Measurements from ENCODE around the gene TARS3. TPM values are rescaled to one million over a fixed set of nuclear protein-coding genes. Genes with fewer than 3 reads are reported as not detected.
"Not testable (repeated sequence)": the region's sequence is repeated elsewhere in the genome, so short reads cannot be mapped to it uniquely, and the experiment has no call there.

TARS3 gene
- total and polyA plus RNA-seq, 2 donors (not counting 3 experiments of a cell fraction or from before 2014, with no cell fraction given): 0.91 to 8.2 TPM

DNA sequence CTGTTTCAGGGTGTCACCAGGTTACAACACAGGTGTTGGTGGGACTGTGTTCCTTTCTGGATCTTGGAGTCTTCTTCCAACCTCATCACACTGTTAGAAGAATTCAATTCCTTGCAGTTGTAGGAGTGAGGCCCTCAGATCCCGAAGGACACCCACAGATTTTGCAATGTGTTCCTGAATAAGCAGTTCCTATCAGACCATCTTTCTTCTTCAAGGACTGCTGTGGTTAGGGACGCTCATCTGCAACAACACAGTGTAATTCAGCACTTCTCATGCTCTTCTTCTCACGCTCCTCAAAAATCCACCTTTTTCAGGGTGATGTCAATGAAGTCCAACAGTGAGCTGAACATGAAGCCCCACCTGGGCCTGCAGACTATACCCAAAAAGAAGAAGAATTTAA, 90.9 kb downstream of the TARS3 start:
- TF ChIP-seq, protein P1, sequence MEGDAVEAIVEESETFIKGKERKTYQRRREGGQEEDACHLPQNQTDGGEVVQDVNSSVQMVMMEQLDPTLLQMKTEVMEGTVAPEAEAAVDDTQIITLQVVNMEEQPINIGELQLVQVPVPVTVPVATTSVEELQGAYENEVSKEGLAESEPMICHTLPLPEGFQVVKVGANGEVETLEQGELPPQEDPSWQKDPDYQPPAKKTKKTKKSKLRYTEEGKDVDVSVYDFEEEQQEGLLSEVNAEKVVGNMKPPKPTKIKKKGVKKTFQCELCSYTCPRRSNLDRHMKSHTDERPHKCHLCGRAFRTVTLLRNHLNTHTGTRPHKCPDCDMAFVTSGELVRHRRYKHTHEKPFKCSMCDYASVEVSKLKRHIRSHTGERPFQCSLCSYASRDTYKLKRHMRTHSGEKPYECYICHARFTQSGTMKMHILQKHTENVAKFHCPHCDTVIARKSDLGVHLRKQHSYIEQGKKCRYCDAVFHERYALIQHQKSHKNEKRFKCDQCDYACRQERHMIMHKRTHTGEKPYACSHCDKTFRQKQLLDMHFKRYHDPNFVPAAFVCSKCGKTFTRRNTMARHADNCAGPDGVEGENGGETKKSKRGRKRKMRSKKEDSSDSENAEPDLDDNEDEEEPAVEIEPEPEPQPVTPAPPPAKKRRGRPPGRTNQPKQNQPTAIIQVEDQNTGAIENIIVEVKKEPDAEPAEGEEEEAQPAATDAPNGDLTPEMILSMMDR (IDR thresholded peaks at IDR 0.05; ENCODE audit: extremely low read depth in 1 of 2, insufficient read depth in 1 of 2, low read depth in 1 of 2, low read length in 2 of 2): no peak
- TF ChIP-seq MAX (IDR thresholded peaks at IDR 0.05; ENCODE audit: insufficient read depth, insufficient read length) (no peak), GATA2 (IDR thresholded peaks at IDR 0.05; ENCODE audit: insufficient read depth, insufficient read length, low read depth, low read length) (no peak), FOS (IDR thresholded peaks at IDR 0.05; ENCODE audit: borderline replicate concordance, insufficient read depth, low read length) (no peak), EZH2 (IDR thresholded peaks at IDR 0.05; ENCODE audit: borderline replicate concordance, low read depth, low read length, severe bottlenecking) (no peak), MYC (IDR thresholded peaks at IDR 0.05; ENCODE audit: low read depth, low read length) (no peak), POLR2A (IDR thresholded peaks at IDR 0.05; ENCODE audit: low read depth, low read length) (no peak), POLR2AphosphoS5 (IDR thresholded peaks at IDR 0.05; ENCODE audit: insufficient read depth, low read depth, low read length) (no peak), JUN (IDR thresholded peaks at IDR 0.05; ENCODE audit: borderline replicate concordance, insufficient read depth, insufficient read length, low read depth) (no peak)
- H3K4me2 ChIP-seq (ENCODE audit: insufficient read depth, low read length): no peak overlapping the region
- H4K20me1 ChIP-seq (replicated peaks; ENCODE audit: control insufficient read depth, extremely low read depth, insufficient read depth, low read length): no peaks in the 10 kb centered on the region
- ChIA-PET CTCF (no interaction called here), POLR2A (no interaction called here)
- H3K79me2 ChIP-seq (ENCODE audit: control insufficient read depth, insufficient read depth, low read length): no peaks in the 10 kb centered on the region
- H3K9me1 ChIP-seq (replicated peaks; ENCODE audit: control insufficient read depth, extremely low read depth, insufficient read depth, low read length): no peaks in the 10 kb centered on the region
- H3K4me1 ChIP-seq (ENCODE audit: control insufficient read depth, extremely low read depth, insufficient read depth, low read length): no peaks in the 10 kb centered on the region
- H3K36me3 ChIP-seq (ENCODE audit: control insufficient read depth in 2 of 2, extremely low read depth in 1 of 2, insufficient read depth in 2 of 2, low read length in 2 of 2): no peaks in the 10 kb centered on the region
- FAIRE-seq (no peak), DNase-seq (ENCODE audit: low read depth, low spot score) (no peak)
- dilution Hi-C loops (cut with MboI; ENCODE audit: extremely low pct_ligation_motif_present, low sequenced_read_pairs): no loop called here
- no peaks in the 10 kb centered on the region for H3K9me3 ChIP-seq (replicated peaks; ENCODE audit: control insufficient read depth, insufficient read depth, low read length)
- no peaks in the 10 kb centered on the region for H3K27me3 ChIP-seq (ENCODE audit: control insufficient read depth in 2 of 2, insufficient read depth in 2 of 2, low read length in 2 of 2)
- H2AFZ ChIP-seq (ENCODE audit: low read depth, low read length): no peak overlapping the region
- H3K9ac ChIP-seq (replicated peaks; ENCODE audit: extremely low read depth, insufficient read depth, low read length): no peak overlapping the region
- no TSS peak for BruUV-seq (replicated peaks)
- no peak overlapping the region for H3K27ac ChIP-seq (ENCODE audit: insufficient read depth, low read depth, low read length)
- intact Hi-C loops (cut with micrococcal nuclease): no loop called here
- H3K4me3 ChIP-seq (replicated peaks in 1 of 3; ENCODE audit: insufficient read depth in 1 of 3, low read depth in 1 of 3, low read length in 3 of 3): no peak overlapping the region

DNA sequence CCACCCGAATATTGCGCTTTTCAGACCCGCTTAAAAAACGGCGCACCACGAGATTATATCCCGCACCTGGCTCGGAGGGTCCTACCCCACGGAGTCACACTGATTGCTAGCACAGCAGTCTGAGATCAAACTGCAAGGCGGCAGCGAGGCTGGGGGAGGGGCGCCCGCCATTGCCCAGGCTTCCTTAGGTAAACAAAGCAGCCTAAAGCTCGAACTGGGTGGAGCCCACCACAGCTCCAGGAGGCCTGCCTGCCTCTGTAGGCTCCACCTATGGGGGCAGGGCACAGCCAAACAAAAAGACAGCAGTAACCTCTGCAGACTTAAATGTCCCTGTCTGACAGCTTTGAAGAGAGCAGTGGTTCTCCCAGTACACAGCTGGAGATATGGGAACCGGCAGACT, 97.5 kb downstream of the TARS3 start:
- intact Hi-C loops (cut with micrococcal nuclease); BruUV-seq (replicated peaks); H3K9me1 ChIP-seq (replicated peaks; ENCODE audit: control insufficient read depth, extremely low read depth, insufficient read depth, low read length); H4K20me1 ChIP-seq (replicated peaks; ENCODE audit: control insufficient read depth, extremely low read depth, insufficient read depth, low read length); H3K9ac ChIP-seq (replicated peaks; ENCODE audit: extremely low read depth, insufficient read depth, low read length); H3K79me2 ChIP-seq (ENCODE audit: control insufficient read depth, insufficient read depth, low read length); H3K27me3 ChIP-seq (ENCODE audit: control insufficient read depth in 2 of 2, insufficient read depth in 2 of 2, low read length in 2 of 2); dilution Hi-C loops (cut with MboI; ENCODE audit: extremely low pct_ligation_motif_present, low sequenced_read_pairs); H3K27ac ChIP-seq (ENCODE audit: insufficient read depth, low read depth, low read length); H3K36me3 ChIP-seq (ENCODE audit: control insufficient read depth in 2 of 2, extremely low read depth in 1 of 2, insufficient read depth in 2 of 2, low read length in 2 of 2); FAIRE-seq; H3K4me1 ChIP-seq (ENCODE audit: control insufficient read depth, extremely low read depth, insufficient read depth, low read length); H3K4me3 ChIP-seq (replicated peaks in 1 of 3; ENCODE audit: insufficient read depth in 1 of 3, low read depth in 1 of 3, low read length in 3 of 3); POLR2A ChIA-PET; DNase-seq (ENCODE audit: low read depth, low spot score); H3K4me2 ChIP-seq (ENCODE audit: insufficient read depth, low read length); H2AFZ ChIP-seq (ENCODE audit: low read depth, low read length); H3K9me3 ChIP-seq (replicated peaks; ENCODE audit: control insufficient read depth, insufficient read depth, low read length); CTCF ChIA-PET: not testable (repeated sequence)
